ENCODE data around the gene C10orf67. TPM values are rescaled to one million over a fixed set of nuclear protein-coding genes. Genes with fewer than 3 reads are reported as not detected.
A peak's percentile ranks its signal among the peaks of the same experiment; 100 is the strongest.

The C10orf67 gene
- total RNA-seq, 1 experiment from 2014 or later = 0.13 TPM

DNA sequence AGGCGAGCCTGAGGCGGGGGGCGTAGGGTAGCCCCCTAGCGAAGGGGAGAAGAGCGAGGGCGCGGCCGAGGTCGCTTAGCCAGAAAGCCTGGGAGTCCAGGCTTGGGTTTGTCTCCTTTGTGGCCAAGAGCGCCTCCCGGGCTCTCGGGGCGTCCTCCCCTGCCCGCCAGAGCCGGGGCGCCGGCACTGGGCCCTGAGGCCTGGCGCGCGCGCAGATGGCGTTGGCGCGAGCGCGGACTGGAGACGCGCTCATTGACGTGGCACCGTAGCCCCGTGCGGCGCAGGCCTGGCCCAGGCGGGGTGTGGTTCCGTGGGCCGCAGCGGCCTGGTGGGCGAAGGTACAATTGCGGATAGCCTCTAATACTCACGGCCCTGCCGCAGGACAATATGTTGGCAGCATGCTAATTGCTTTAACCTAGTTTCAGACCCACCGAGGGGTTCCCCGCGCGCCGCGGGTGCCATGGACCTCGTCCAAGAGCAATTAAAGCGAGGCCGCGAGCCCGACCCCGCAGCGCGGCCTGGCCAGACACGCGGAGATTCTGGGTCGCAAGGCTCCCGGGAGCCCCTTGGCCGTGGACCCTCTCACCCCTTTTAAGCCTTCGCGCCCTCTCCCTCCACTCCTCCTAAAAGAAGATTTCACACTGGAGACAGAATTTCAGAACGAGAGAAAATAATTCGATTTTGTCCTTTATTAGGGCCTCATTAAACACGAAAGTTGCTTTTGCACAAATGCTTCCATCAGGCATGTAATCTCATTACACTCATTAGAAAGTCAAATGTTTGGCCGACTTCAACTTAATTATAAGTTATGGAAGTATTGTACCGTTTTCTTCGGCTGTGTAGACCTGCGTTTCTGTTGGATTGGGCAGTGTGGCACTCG is 149.4 kb downstream of the C10orf67 start:
- no peaks in the 10 kb centered on the region for H3K9me3 ChIP-seq (ENCODE audit: low read depth, low read length, poor library complexity, severe bottlenecking)

GRCh38 chr10:23194471-23194965 is 150.1 kb downstream of the C10orf67 start:
- H3K4me3 ChIP-seq (ENCODE audit: low read depth, low read length, poor library complexity, severe bottlenecking) = no peak overlapping the region
- ChIA-PET POLR2A (ENCODE audit: low non-redundant PET) (no interaction called here), CTCF (no interaction called here)
- BruUV-seq (replicated peaks) = no TSS peak
- no peaks in the 10 kb centered on the region for H3K36me3 ChIP-seq (ENCODE audit: insufficient read depth, low read length, poor library complexity, severe bottlenecking)
- DNase-seq (ENCODE audit: low spot score) = no peak
- H3K27me3 ChIP-seq (replicated peaks; ENCODE audit: insufficient read depth, low read depth, low read length, poor library complexity) = peaks cover 99% of the 10 kb centered on the region
- intact Hi-C loops (cut with micrococcal nuclease; ENCODE audit: unreplicated experiment) = no loop called here
- TF ChIP-seq, protein P1, sequence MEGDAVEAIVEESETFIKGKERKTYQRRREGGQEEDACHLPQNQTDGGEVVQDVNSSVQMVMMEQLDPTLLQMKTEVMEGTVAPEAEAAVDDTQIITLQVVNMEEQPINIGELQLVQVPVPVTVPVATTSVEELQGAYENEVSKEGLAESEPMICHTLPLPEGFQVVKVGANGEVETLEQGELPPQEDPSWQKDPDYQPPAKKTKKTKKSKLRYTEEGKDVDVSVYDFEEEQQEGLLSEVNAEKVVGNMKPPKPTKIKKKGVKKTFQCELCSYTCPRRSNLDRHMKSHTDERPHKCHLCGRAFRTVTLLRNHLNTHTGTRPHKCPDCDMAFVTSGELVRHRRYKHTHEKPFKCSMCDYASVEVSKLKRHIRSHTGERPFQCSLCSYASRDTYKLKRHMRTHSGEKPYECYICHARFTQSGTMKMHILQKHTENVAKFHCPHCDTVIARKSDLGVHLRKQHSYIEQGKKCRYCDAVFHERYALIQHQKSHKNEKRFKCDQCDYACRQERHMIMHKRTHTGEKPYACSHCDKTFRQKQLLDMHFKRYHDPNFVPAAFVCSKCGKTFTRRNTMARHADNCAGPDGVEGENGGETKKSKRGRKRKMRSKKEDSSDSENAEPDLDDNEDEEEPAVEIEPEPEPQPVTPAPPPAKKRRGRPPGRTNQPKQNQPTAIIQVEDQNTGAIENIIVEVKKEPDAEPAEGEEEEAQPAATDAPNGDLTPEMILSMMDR (conservative IDR thresholded peaks at IDR 0.05; ENCODE audit: low read depth, low read length) = no peak
- TF ChIP-seq EZH2 (IDR thresholded peaks at IDR 0.05; ENCODE audit: borderline replicate concordance, low read depth, low read length, poor library complexity, severe bottlenecking) = peak; percentile 14
- H3K27ac ChIP-seq (ENCODE audit: low read depth, low read length, poor library complexity, severe bottlenecking) = no peak overlapping the region
- H3K4me1 ChIP-seq (ENCODE audit: insufficient read depth, low read length, poor library complexity, severe bottlenecking) = peaks cover 18% of the 10 kb centered on the region
- H3K9me3 ChIP-seq (ENCODE audit: low read depth, low read length, poor library complexity, severe bottlenecking) = no peaks in the 10 kb centered on the region

More for the DNA sequence above, 149.4 kb downstream of the C10orf67 start:
- DNase-seq (ENCODE audit: low spot score) = no peak
- Histone ChIP-seq H3K4me1 (ENCODE audit: insufficient read depth, low read length, poor library complexity, severe bottlenecking) (peaks cover 18% of the 10 kb centered on the region), H3K27ac (ENCODE audit: low read depth, low read length, poor library complexity, severe bottlenecking) (no peak overlapping the region), H3K4me3 (ENCODE audit: low read depth, low read length, poor library complexity, severe bottlenecking) (no peak overlapping the region), H3K27me3 (replicated peaks; ENCODE audit: insufficient read depth, low read depth, low read length, poor library complexity) (peaks cover 99% of the 10 kb centered on the region), H3K36me3 (ENCODE audit: insufficient read depth, low read length, poor library complexity, severe bottlenecking) (no peaks in the 10 kb centered on the region)
- ChIA-PET POLR2A (ENCODE audit: low non-redundant PET) (no interaction called here), CTCF (no interaction called here)
- intact Hi-C loops (cut with micrococcal nuclease; ENCODE audit: unreplicated experiment) = no loop called here
- TF ChIP-seq, protein P1 (conservative IDR thresholded peaks at IDR 0.05; ENCODE audit: low read depth, low read length) = no peak
- TF ChIP-seq EZH2 (IDR thresholded peaks at IDR 0.05; ENCODE audit: borderline replicate concordance, low read depth, low read length, poor library complexity, severe bottlenecking) = peak; percentile 90
- no TSS peak for BruUV-seq (replicated peaks)

- Histone ChIP-seq H3K27me3 (replicated peaks; ENCODE audit: insufficient read depth, low read depth, low read length, poor library complexity) (peaks cover 99% of the 10 kb centered on the region), H3K9me3 (ENCODE audit: low read depth, low read length, poor library complexity, severe bottlenecking) (no peaks in the 10 kb centered on the region), H3K36me3 (ENCODE audit: insufficient read depth, low read length, poor library complexity, severe bottlenecking) (no peaks in the 10 kb centered on the region), H3K4me1 (ENCODE audit: insufficient read depth, low read length, poor library complexity, severe bottlenecking) (peaks cover 18% of the 10 kb centered on the region), H3K27ac (ENCODE audit: low read depth, low read length, poor library complexity, severe bottlenecking) (no peak overlapping the region), H3K4me3 (ENCODE audit: low read depth, low read length, poor library complexity, severe bottlenecking) (no peak overlapping the region)
- DNase-seq (ENCODE audit: low spot score) = no peak
- intact Hi-C loops (cut with micrococcal nuclease; ENCODE audit: unreplicated experiment) = no loop called here
- TF ChIP-seq, protein P1 (conservative IDR thresholded peaks at IDR 0.05; ENCODE audit: low read depth, low read length) = no peak
- TF ChIP-seq EZH2 (IDR thresholded peaks at IDR 0.05; ENCODE audit: borderline replicate concordance, low read depth, low read length, poor library complexity, severe bottlenecking) = peak; percentile 91
- no TSS peak for BruUV-seq (replicated peaks)
- POLR2A ChIA-PET (ENCODE audit: low non-redundant PET) = no interaction called here
- CTCF ChIA-PET = no interaction called here
These were observed 151.0 kb downstream of the C10orf67 start for GRCh38 chr10:23193435-23194074.

Measured in A673 (cell line).